ENCODE measurements around the gene BATF. TPM values are rescaled to one million over a fixed set of nuclear protein-coding genes. Genes with fewer than 3 reads are reported as not detected.

Gene BATF
- total RNA-seq, 1 experiment from 2014 or later = 0.69 TPM

- peaks cover 9 to 19% of the 10 kb centered on the region in 2 experiments; a peak in 3 of 4 replicates for H3K4me1 ChIP-seq (ENCODE audit: control insufficient read depth in 1 of 2, insufficient read depth in 2 of 2, low read length in 2 of 2)
- no peak overlapping the region for H2AFZ ChIP-seq (ENCODE audit: low read depth, low read length, poor library complexity, severe bottlenecking)
- POLR2A ChIA-PET = no interaction called here
- H3K9ac ChIP-seq (ENCODE audit: low read length) = no peak overlapping the region
- intact Hi-C loops (cut with micrococcal nuclease) = no loop called here
- no peaks in the 10 kb centered on the region for H4K20me1 ChIP-seq (ENCODE audit: insufficient read depth)
- H3K9me2 ChIP-seq (ENCODE audit: insufficient read depth) = no peaks in the 10 kb centered on the region
- no TSS peak for BruUV-seq (replicated peaks)
- ATAC-seq (no peak), DNase-seq (ENCODE audit: low read depth, low spot score) (no peak)
- 0 out of 2 replicates have a peak, but pooled peaks cover 3% of the 10 kb centered on the region for H3K27me3 ChIP-seq (ENCODE audit: insufficient read depth, low read length)
- H3K9me3 ChIP-seq (ENCODE audit: control insufficient read depth in 1 of 2, insufficient read depth in 1 of 2, low read depth in 1 of 2, low read length in 2 of 2) = no peaks in the 10 kb centered on the region
- H3K79me2 ChIP-seq (ENCODE audit: insufficient read depth, low read length) = no peaks in the 10 kb centered on the region
- RAD21 ChIA-PET (ENCODE audit: low non-redundant PET in 1 of 2, low total read pairs in 2 of 2, uncharacterized antibody in 2 of 2, unreplicated experiment in 2 of 2) = no interaction called here
- H3K4me3 ChIP-seq (replicated peaks in 1 of 2; ENCODE audit: low read depth in 1 of 2, low read length in 2 of 2) = no peak overlapping the region
- no peak overlapping the region for H3K27ac ChIP-seq (ENCODE audit: low read depth, low read length)
- CTCF ChIA-PET = interaction anchor here (6.3 kb wide), 1 partner anchor 74 kb away, joined by 84 read pairs; no protein-coding TSS in a partner anchor
- H3K36me3 ChIP-seq (ENCODE audit: control insufficient read depth in 1 of 2, insufficient read depth in 2 of 2, low read length in 2 of 2) = no peaks in the 10 kb centered on the region
- TF ChIP-seq YY1 (IDR thresholded peaks at IDR 0.05; ENCODE audit: extremely low read depth, insufficient replicate concordance, low read depth, low read length) = no peak
- no peak overlapping the region for H3K4me2 ChIP-seq (ENCODE audit: low read length)
These were observed 57.6 kb downstream of the BATF start for GRCh38 chr14:75579882-75580281.

GRCh38 chr14:75587388-75587787, 65.1 kb downstream of the BATF start:
- POLR2A ChIA-PET = no interaction called here
- CTCF ChIA-PET = no interaction called here
- no TSS peak for BruUV-seq (replicated peaks)
- TF ChIP-seq ELF1 (IDR thresholded peaks at IDR 0.05; ENCODE audit: borderline replicate concordance, low read depth) (no peak), SIN3A (IDR thresholded peaks at IDR 0.05; ENCODE audit: low read depth) (no peak), ZFX (IDR thresholded peaks at IDR 0.05) (no peak), CEBPB (IDR thresholded peaks at IDR 0.05; ENCODE audit: low read depth) (no peak), CBX3 (IDR thresholded peaks at IDR 0.05; ENCODE audit: low read depth) (no peak), POLR2A (IDR thresholded peaks at IDR 0.05; ENCODE audit: borderline replicate concordance, extremely low read depth, insufficient read depth, insufficient read length) (no peak), CTCF (IDR thresholded peaks at IDR 0.05 in 2 of 3, conservative IDR thresholded peaks at IDR 0.05 in 1 of 3; ENCODE audit: borderline replicate concordance in 1 of 3, insufficient read depth in 1 of 3, low read depth in 2 of 3, low read length in 2 of 3) (no peak), YY1 (IDR thresholded peaks at IDR 0.05; ENCODE audit: extremely low read depth, insufficient replicate concordance, low read depth, low read length) (no peak), ZNF274 (IDR thresholded peaks at IDR 0.05; ENCODE audit: low read depth, low read length) (no peak), FOSL1 (IDR thresholded peaks at IDR 0.05; ENCODE audit: low read depth) (no peak), SRF (IDR thresholded peaks at IDR 0.05; ENCODE audit: low read depth) (no peak), EGR1 (IDR thresholded peaks at IDR 0.05; ENCODE audit: low read depth) (no peak), ZBTB33 (IDR thresholded peaks at IDR 0.05; ENCODE audit: extremely low read depth, insufficient replicate concordance, low read length) (no peak), REST (IDR thresholded peaks at IDR 0.05; ENCODE audit: low read depth) (no peak)

More at GRCh38 chr14:75587388-75587787, 65.1 kb downstream of the BATF start:
- H2AFZ ChIP-seq (ENCODE audit: low read depth, low read length, poor library complexity, severe bottlenecking) = no peak overlapping the region
- H3K4me2 ChIP-seq (ENCODE audit: low read length) = no peak overlapping the region
- H4K20me1 ChIP-seq (ENCODE audit: insufficient read depth) = no peaks in the 10 kb centered on the region
- ATAC-seq (no peak), DNase-seq (ENCODE audit: low read depth, low spot score) (no peak)
- no peaks in the 10 kb centered on the region for H3K36me3 ChIP-seq (ENCODE audit: control insufficient read depth in 1 of 2, insufficient read depth in 2 of 2, low read length in 2 of 2)
- H3K4me1 ChIP-seq (ENCODE audit: control insufficient read depth in 1 of 2, insufficient read depth in 2 of 2, low read length in 2 of 2) = no peaks in the 10 kb centered on the region
- no peak overlapping the region for H3K9ac ChIP-seq (ENCODE audit: low read length)
- no peaks in the 10 kb centered on the region for H3K79me2 ChIP-seq (ENCODE audit: insufficient read depth, low read length)
- RAD21 ChIA-PET (ENCODE audit: low non-redundant PET in 1 of 2, low total read pairs in 2 of 2, uncharacterized antibody in 2 of 2, unreplicated experiment in 2 of 2) = no interaction called here
- no peak overlapping the region for H3K4me3 ChIP-seq (replicated peaks in 1 of 2; ENCODE audit: low read depth in 1 of 2, low read length in 2 of 2)
- H3K27ac ChIP-seq (ENCODE audit: low read depth, low read length) = no peak overlapping the region
- no peaks in the 10 kb centered on the region for H3K27me3 ChIP-seq (ENCODE audit: insufficient read depth, low read length)
- H3K9me3 ChIP-seq (ENCODE audit: control insufficient read depth in 1 of 2, insufficient read depth in 1 of 2, low read depth in 1 of 2, low read length in 2 of 2) = no peaks in the 10 kb centered on the region
- no peaks in the 10 kb centered on the region for H3K9me2 ChIP-seq (ENCODE audit: insufficient read depth)
- intact Hi-C loops (cut with micrococcal nuclease) = no loop called here
